ENCODE measurements around the gene RPL28.
A peak's percentile ranks its signal among the peaks of the same experiment; 100 is the strongest.
"Not testable (repeated sequence)": the region's sequence is repeated elsewhere in the genome, so short reads cannot be mapped to it uniquely, and the experiment has no call there.

RPL28 gene

GRCh38 chr19:55418185-55418584 is 32.5 kb downstream of the RPL28 start:
- no peaks in the 10 kb centered on the region for H3K9me3 ChIP-seq (ENCODE audit: severe bottlenecking)
- no peak overlapping the region for H3K27ac ChIP-seq
- H3K27me3 ChIP-seq (ENCODE audit: insufficient read depth, low read depth, severe bottlenecking): no peaks in the 10 kb centered on the region
- no peak overlapping the region for H3K4me3 ChIP-seq (ENCODE audit: low read depth, low read length)
- no peaks in the 10 kb centered on the region for H3K36me3 ChIP-seq
- TF ChIP-seq, protein P1, sequence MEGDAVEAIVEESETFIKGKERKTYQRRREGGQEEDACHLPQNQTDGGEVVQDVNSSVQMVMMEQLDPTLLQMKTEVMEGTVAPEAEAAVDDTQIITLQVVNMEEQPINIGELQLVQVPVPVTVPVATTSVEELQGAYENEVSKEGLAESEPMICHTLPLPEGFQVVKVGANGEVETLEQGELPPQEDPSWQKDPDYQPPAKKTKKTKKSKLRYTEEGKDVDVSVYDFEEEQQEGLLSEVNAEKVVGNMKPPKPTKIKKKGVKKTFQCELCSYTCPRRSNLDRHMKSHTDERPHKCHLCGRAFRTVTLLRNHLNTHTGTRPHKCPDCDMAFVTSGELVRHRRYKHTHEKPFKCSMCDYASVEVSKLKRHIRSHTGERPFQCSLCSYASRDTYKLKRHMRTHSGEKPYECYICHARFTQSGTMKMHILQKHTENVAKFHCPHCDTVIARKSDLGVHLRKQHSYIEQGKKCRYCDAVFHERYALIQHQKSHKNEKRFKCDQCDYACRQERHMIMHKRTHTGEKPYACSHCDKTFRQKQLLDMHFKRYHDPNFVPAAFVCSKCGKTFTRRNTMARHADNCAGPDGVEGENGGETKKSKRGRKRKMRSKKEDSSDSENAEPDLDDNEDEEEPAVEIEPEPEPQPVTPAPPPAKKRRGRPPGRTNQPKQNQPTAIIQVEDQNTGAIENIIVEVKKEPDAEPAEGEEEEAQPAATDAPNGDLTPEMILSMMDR (IDR thresholded peaks at IDR 0.05; ENCODE audit: low read depth, low read length): peak; percentile 53
- peak; percentile 75 for DNase-seq

DNA sequence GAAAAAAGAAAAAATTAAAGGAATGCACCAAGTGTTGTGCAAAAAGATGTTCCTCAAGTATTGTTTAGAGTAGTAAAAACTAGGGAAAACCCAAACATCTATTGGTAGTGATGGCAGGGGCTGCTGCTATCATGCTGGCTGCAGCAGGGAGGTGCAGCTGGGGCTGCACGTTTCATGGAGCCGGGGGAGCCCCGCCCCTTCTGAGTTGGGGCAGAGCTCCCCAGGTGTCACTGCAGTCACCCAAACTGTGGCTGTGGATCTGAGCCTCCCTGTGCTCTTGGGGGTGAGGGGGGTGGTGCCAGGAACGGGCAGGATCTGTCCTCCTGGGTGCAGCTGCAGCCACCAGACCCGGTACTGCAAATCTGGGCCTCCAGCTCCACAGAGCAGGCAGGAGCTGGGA is 33.4 kb downstream of the RPL28 start:
- no peaks in the 10 kb centered on the region for H3K36me3 ChIP-seq
- TF ChIP-seq, protein P1 (IDR thresholded peaks at IDR 0.05; ENCODE audit: low read depth, low read length): no peak
- H3K4me3 ChIP-seq (ENCODE audit: low read depth, low read length): no peak overlapping the region

GRCh38 chr19:55419624-55420236 is 34.0 kb downstream of the RPL28 start:
- no peaks in the 10 kb centered on the region for H3K9me3 ChIP-seq (ENCODE audit: severe bottlenecking)
- TF ChIP-seq, protein P1 (IDR thresholded peaks at IDR 0.05; ENCODE audit: low read depth, low read length): no peak
- DNase-seq: no peak
- H3K36me3 ChIP-seq: no peaks in the 10 kb centered on the region
- no peak overlapping the region for H3K27ac ChIP-seq
- no peak overlapping the region for H3K4me3 ChIP-seq (ENCODE audit: low read depth, low read length)
- H3K27me3 ChIP-seq (ENCODE audit: insufficient read depth, low read depth, severe bottlenecking): no peaks in the 10 kb centered on the region

More for the DNA sequence above, 33.4 kb downstream of the RPL28 start:
- H3K27ac ChIP-seq: no peak overlapping the region
- DNase-seq: no peak
- no peaks in the 10 kb centered on the region for H3K27me3 ChIP-seq (ENCODE audit: insufficient read depth, low read depth, severe bottlenecking)
- H3K9me3 ChIP-seq (ENCODE audit: severe bottlenecking): no peaks in the 10 kb centered on the region

DNA sequence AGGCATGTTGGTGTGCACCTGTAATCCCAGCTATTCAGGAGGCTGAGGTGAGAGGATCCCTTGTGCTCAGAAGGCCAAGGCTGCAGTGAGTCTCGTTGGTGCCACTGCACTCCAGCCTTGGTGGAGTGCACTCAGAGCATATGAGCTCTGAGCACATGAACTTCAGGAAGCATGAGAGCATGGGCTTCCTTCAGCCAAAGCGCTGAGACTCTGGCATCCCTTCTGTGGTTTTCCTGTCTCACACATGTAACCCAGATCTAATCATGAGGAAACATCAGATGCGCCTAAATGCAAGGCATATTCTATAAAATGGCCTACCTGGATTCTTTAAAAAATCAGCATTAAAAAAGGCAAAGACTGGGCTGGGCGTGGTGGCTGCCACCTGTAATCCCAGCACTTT is 35.5 kb downstream of the RPL28 start:
- H3K9me3 ChIP-seq (ENCODE audit: severe bottlenecking); H3K4me3 ChIP-seq (ENCODE audit: low read depth, low read length); DNase-seq; H3K27ac ChIP-seq; H3K27me3 ChIP-seq (ENCODE audit: insufficient read depth, low read depth, severe bottlenecking); H3K36me3 ChIP-seq: not testable (repeated sequence)

DNA sequence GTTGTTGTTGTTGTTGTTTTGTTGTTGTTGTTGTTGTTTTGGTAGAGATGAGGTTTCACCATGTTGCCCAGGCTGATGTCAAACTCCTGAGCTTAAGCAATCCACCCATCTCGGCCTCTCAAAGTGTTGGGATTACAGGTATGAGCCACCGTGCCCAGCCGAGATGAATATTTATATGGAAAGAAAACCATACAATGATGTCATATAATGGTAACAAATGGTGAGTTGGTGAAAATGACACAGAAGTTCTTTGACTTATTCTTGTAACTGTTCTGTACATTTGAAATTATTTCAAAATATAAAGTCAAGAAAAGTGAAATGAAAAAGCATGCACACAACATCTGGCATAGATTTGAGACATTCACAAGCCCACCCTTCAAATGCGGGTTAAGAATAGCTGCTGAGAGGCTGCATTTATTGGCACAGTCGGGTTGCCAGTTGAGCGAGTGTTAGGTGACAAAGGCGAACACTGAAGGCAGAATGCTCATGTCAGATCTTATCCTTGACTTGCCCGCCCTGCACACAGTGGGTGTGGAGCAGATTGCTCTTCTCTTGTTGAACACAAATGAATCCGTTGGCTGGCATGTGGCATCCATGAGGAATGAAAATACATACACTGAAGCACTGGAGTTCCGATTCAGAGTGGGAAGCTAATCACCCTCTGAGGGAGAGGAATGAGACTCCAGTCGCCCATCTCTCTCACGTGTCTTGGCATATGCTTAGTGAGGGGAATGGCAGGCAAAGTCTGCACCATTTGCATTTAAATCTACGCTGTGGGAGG is 37.7 kb downstream of the RPL28 start:
- TF ChIP-seq, protein P1 (IDR thresholded peaks at IDR 0.05; ENCODE audit: low read depth, low read length): no peak
- H3K9me3 ChIP-seq (ENCODE audit: severe bottlenecking): no peaks in the 10 kb centered on the region
- no peaks in the 10 kb centered on the region for H3K27me3 ChIP-seq (ENCODE audit: insufficient read depth, low read depth, severe bottlenecking)
- DNase-seq: no peak
- H3K36me3 ChIP-seq: no peaks in the 10 kb centered on the region
- no peak overlapping the region for H3K4me3 ChIP-seq (ENCODE audit: low read depth, low read length)
- no peak overlapping the region for H3K27ac ChIP-seq

DNA sequence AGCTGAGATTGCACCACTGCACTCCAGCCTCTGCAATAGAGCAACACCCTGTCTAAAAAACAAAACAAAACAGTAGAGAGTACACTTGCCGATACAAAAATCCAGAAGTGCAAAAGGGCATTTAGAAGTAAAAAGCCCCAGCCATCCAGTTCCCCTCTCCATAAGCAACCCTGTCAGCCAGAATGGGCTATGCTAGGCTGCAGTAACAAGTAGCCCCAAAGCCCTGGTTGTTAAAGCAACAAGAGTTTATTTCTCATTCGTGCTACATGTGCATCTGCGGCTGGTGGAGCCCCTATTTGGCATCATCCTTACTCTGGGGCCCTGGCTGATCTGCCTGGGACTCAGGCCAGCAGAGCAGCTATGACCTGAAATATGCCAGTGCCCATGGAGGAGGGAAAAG is 38.8 kb downstream of the RPL28 start:
- H3K27ac ChIP-seq: no peak overlapping the region
- H3K27me3 ChIP-seq (ENCODE audit: insufficient read depth, low read depth, severe bottlenecking): no peaks in the 10 kb centered on the region
- H3K9me3 ChIP-seq (ENCODE audit: severe bottlenecking): no peaks in the 10 kb centered on the region
- H3K36me3 ChIP-seq: no peaks in the 10 kb centered on the region
- TF ChIP-seq, protein P1 (IDR thresholded peaks at IDR 0.05; ENCODE audit: low read depth, low read length): no peak
- no peak for DNase-seq
- H3K4me3 ChIP-seq (ENCODE audit: low read depth, low read length): no peak overlapping the region

Data from WERI-Rb-1 (cell line).